Measurements from ENCODE around the gene UBE2H.

UBE2H gene

DNA sequence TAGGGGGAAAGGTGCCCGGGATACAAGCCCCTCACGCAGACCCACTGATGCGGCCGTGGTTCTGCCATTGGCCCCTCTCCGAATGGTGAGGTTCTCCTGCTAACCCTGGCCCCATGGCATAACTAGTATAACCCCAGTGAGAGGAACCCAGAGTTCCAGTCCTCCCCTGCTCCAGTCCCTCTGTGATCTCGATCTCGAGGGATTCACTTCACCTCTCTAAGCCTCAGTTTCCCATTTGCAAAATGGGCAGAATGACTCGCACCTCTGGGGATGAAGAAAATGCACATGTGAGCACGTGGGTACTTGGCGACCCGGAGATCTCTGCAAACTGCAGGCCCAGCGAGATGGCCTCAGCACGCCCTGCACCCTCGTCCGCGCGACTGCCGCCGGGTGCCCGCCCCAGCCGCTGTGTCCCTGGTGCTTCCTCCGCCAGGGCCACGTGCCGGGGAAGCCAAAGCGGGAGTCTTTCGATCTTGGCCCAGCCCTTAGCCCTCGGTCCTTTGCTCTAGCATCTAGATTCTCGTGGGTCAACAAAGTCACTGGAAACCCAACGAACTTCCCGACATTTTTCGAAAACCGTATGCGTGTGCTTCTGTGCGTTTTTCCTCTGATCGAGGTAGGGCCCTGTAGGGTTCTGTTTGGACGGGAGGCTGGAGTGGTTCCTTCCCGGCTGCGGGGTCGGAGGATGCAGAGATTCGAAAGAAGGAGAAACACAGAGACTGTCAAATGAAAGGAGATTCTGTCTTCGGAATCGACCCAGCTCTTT is 169.8 kb downstream of the UBE2H start:
- TF ChIP-seq, protein P1, sequence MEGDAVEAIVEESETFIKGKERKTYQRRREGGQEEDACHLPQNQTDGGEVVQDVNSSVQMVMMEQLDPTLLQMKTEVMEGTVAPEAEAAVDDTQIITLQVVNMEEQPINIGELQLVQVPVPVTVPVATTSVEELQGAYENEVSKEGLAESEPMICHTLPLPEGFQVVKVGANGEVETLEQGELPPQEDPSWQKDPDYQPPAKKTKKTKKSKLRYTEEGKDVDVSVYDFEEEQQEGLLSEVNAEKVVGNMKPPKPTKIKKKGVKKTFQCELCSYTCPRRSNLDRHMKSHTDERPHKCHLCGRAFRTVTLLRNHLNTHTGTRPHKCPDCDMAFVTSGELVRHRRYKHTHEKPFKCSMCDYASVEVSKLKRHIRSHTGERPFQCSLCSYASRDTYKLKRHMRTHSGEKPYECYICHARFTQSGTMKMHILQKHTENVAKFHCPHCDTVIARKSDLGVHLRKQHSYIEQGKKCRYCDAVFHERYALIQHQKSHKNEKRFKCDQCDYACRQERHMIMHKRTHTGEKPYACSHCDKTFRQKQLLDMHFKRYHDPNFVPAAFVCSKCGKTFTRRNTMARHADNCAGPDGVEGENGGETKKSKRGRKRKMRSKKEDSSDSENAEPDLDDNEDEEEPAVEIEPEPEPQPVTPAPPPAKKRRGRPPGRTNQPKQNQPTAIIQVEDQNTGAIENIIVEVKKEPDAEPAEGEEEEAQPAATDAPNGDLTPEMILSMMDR (IDR thresholded peaks at IDR 0.05; ENCODE audit: low read depth, low read length) = no peak
- Histone ChIP-seq H3K36me3 (peaks cover 22% of the 10 kb centered on the region), H3K9me3 (ENCODE audit: severe bottlenecking) (no peaks in the 10 kb centered on the region), H3K4me3 (ENCODE audit: low read depth, low read length) (peak overlapping the region; percentile 85), H3K27me3 (ENCODE audit: insufficient read depth, low read depth, severe bottlenecking) (no peaks in the 10 kb centered on the region), H3K27ac (peak overlapping the region; percentile 97)
- no peak for DNase-seq

DNA sequence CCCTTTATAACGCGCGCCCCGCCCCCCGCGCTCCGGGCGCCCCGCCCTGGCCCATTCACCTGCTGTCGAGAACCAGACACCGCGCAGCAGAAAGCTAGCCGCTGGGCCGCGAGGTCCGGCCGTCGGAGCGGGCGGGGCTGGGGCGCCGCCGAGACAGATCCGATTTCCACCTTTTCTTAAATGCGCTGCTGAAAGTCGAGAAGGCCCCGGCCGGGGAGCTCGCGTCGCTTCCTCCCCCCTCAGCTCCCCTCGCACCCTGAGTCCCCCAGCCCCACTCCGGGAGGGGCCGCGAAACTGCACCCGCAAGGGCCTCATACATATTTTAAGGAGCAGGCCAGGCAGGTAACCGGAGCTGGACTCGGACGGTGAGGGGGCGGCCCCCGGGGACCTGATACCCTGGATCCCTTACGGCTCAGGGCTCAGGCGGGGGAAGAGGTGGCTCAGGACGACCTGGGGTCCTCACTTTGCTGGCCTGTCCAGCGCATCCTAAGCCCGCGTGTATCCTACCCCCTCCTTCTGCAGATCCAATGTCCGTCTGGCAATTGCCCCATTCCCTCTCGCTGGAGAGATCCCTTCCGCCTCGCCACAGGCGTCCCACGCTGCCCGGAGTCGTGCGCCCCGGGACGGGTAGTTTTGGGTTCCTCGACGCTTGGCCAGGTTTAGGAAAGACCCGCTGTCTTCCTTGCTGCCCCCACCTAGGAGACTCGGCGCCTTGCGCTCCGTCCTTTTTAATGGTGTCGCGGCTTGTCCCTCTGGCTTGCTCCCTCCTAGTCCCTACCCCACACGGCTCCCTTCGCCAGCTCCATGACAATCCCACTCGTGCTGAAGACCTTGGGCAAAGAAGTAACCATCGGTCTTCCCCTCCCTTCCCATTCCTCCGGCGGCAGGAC is 170.6 kb downstream of the UBE2H start:
- peak; percentile 86 for DNase-seq
- no peaks in the 10 kb centered on the region for H3K9me3 ChIP-seq (ENCODE audit: severe bottlenecking)
- H3K36me3 ChIP-seq = peaks cover 30% of the 10 kb centered on the region
- H3K27ac ChIP-seq = peak overlapping the region; percentile 97
- TF ChIP-seq, protein P1 (IDR thresholded peaks at IDR 0.05; ENCODE audit: low read depth, low read length) = no peak
- H3K27me3 ChIP-seq (ENCODE audit: insufficient read depth, low read depth, severe bottlenecking) = no peaks in the 10 kb centered on the region
- H3K4me3 ChIP-seq (ENCODE audit: low read depth, low read length) = peak overlapping the region; percentile 85

DNA sequence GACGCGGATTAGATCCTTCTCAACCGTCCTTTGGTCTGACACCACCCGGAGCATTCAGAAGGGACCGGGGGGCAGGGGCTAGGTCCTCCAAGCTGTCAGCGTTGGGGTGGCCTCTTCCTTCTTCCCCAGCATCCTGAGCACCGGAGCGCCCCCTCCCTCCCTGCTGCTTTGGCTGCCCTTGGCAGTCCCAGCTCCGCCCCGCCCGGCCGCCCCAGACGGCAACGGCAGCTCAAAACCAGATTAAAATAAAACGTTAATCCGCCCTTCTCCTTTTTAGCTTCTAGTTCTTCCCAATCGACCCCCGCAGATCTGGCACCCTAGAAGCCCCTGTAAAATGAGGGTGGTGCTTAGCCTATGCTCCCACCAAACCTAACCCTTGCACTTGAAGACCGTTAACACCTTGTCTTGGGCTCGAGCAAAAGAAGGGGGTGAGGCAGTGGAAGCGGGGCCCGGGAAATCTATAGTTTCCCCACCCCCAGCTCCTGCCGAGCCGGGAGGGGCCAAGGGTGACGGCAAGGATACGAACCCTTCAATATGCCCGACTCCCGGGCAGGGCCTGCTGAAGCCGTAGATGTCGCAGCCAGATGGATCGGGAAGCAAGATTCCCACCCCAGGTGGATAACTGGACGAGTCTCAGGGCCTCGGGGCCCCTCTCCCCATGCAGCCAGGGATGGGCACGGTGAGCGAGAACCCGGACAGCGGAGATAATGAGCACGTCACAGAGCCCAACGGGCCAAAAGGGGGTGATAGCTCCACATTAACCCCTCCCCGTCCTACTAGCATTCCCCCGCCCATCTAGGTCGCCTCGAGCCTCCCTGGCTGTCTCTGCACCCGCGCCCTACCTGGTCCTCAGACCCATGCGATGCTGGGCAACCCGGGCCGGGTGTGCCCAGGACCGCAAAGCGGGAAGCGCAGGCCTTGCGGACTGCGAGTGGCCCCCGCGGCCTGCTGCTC is 171.5 kb downstream of the UBE2H start:
- Histone ChIP-seq H3K27me3 (ENCODE audit: insufficient read depth, low read depth, severe bottlenecking) (no peaks in the 10 kb centered on the region), H3K27ac (peak overlapping the region; percentile 97), H3K36me3 (peaks cover 37% of the 10 kb centered on the region), H3K4me3 (ENCODE audit: low read depth, low read length) (peak overlapping the region; percentile 85), H3K9me3 (ENCODE audit: severe bottlenecking) (no peaks in the 10 kb centered on the region)
- peak; percentile 97 for DNase-seq
- TF ChIP-seq, protein P1 (IDR thresholded peaks at IDR 0.05; ENCODE audit: low read depth, low read length) = 0 out of 2 replicates have a peak, but pooled peaks have one; percentile 3

All from WERI-Rb-1 (cell line).